Colonic mucosa (tissue), 4 donors: ENCODE data around the gene RGS3. TPM values are rescaled to one million over a fixed set of nuclear protein-coding genes. Genes with fewer than 3 reads are reported as not detected.

ENCODE experiments used
- DNase-seq: peaks from one replicate; pipeline ENCODE4 v3.0.0-alpha.2; 2020
- H3K27ac ChIP-seq: fragments of 200-600 bp; one replicate; pipeline ENCODE4 v1.8.0; 2021
- H3K27me3 ChIP-seq: fragments of 200-600 bp; one replicate; pipeline ENCODE4 v1.8.0; 2021
- H3K36me3 ChIP-seq: fragments of 200-600 bp; one replicate; pipeline ENCODE4 v1.8.0; 2021
- H3K4me1 ChIP-seq: fragments of 200-600 bp; one replicate; pipeline ENCODE4 v1.8.0; 2021; ENCODE audit warnings: mild to moderate bottlenecking
- H3K4me3 ChIP-seq: fragments of 200-600 bp; one replicate; pipeline ENCODE4 v1.8.0; 2021
- H3K9ac ChIP-seq, 2 donors: one replicate each; pipeline ENCODE4 v1.7.0; 2013; ENCODE audit warnings: control low read depth in 2 of 2, low read depth in 2 of 2, low read length in 2 of 2
- H3K9me3 ChIP-seq: fragments of 200-600 bp; one replicate; pipeline ENCODE4 v1.8.0; 2021
- CTCF ChIP-seq: fragments of 200-600 bp; IDR thresholded peaks from one replicate; pipeline ENCODE4 v1.8.0; 2022; ENCODE audit warnings: antibody characterized with exemption, mild to moderate bottlenecking
- intact Hi-C: fragments of 100-400 bp; cut with DNase I; formaldehyde crosslinking; loops from one replicate; pipeline ENCODE4 v1.14.1; 2022
- total RNA-seq, 2 donors: library from RNA; stranded (reverse); fragmentation: NEBNext Ultra II Directional in 1 of 2; extraction: Animal tissue kit (Norgen Biotek cat#: 25700) in 1 of 2; gene quantifications; one replicate each; pipeline ENCODE4 v1.2.1, GENCODE V29; 2021
- donor health status: healthy.
- donor health status: DM: no; HTN: no; CAD: no.
- donor health status: DM: no; HTN: no; CAD: no.

Gene RGS3
- total RNA-seq, 2 donors from 2014 or later = 67.4 to 71.1 TPM

GRCh38 chr9:113495526-113495925 is 32.0 kb downstream of the RGS3 start:
- no peak overlapping the region for H3K9ac ChIP-seq
- H3K36me3 ChIP-seq = no peaks in the 10 kb centered on the region
- no peak overlapping the region for H3K27ac ChIP-seq
- intact Hi-C loops = no loop called here
- no peaks in the 10 kb centered on the region for H3K9me3 ChIP-seq
- no peak overlapping the region for H3K4me3 ChIP-seq
- no peaks in the 10 kb centered on the region for H3K27me3 ChIP-seq
- H3K4me1 ChIP-seq = no peaks in the 10 kb centered on the region
- TF ChIP-seq CTCF = no peak
- DNase-seq = no peak

- no peaks in the 10 kb centered on the region for H3K36me3 ChIP-seq
- H3K9ac ChIP-seq = no peak overlapping the region
- no peaks in the 10 kb centered on the region for H3K27me3 ChIP-seq
- H3K4me1 ChIP-seq = no peaks in the 10 kb centered on the region
- H3K27ac ChIP-seq = no peak overlapping the region
- no peak overlapping the region for H3K4me3 ChIP-seq
- TF ChIP-seq CTCF = no peak
- no peaks in the 10 kb centered on the region for H3K9me3 ChIP-seq
- no peak for DNase-seq
- intact Hi-C loops = no loop called here
Observed at GRCh38 chr9:113497051-113497450, 33.5 kb downstream of the RGS3 start.

- no peaks in the 10 kb centered on the region for H3K36me3 ChIP-seq
- no peak for DNase-seq
- no peak for TF ChIP-seq CTCF
- H3K4me1 ChIP-seq = no peaks in the 10 kb centered on the region
- H3K9ac ChIP-seq = no peak overlapping the region
- H3K27me3 ChIP-seq = no peaks in the 10 kb centered on the region
- H3K4me3 ChIP-seq = no peak overlapping the region
- H3K9me3 ChIP-seq = no peaks in the 10 kb centered on the region
- H3K27ac ChIP-seq = no peak overlapping the region
- intact Hi-C loops = no loop called here
Observed at GRCh38 chr9:113499153-113499875, 35.8 kb downstream of the RGS3 start.

GRCh38 chr9:113499876-113500497 is 36.5 kb downstream of the RGS3 start:
- H3K9me3 ChIP-seq = no peaks in the 10 kb centered on the region
- H3K27me3 ChIP-seq = no peaks in the 10 kb centered on the region
- H3K27ac ChIP-seq = no peak overlapping the region
- no peak for DNase-seq
- no peak overlapping the region for H3K4me3 ChIP-seq
- no peak for TF ChIP-seq CTCF
- intact Hi-C loops = no loop called here
- no peaks in the 10 kb centered on the region for H3K36me3 ChIP-seq
- no peaks in the 10 kb centered on the region for H3K4me1 ChIP-seq
- H3K9ac ChIP-seq = no peak overlapping the region

GRCh38 chr9:113501129-113501686 is 37.7 kb downstream of the RGS3 start:
- intact Hi-C loops = no loop called here
- TF ChIP-seq CTCF = no peak
- no peak for DNase-seq
- Histone ChIP-seq H3K9me3 (no peaks in the 10 kb centered on the region), H3K4me1 (no peaks in the 10 kb centered on the region), H3K4me3 (no peak overlapping the region), H3K27ac (no peak overlapping the region), H3K36me3 (no peaks in the 10 kb centered on the region), H3K27me3 (no peaks in the 10 kb centered on the region), H3K9ac (no peak overlapping the region)
